ENCODE data around the gene HIGD1B. TPM values are rescaled to one million over a fixed set of nuclear protein-coding genes. Genes with fewer than 3 reads are reported as not detected.

HIGD1B gene
- not detected for total RNA-seq (2021; ENCODE audit: unreplicated experiment)
- not detected for polyA plus RNA-seq (2012; ENCODE audit: insufficient read length)
- not detected for Bru-seq, nascent RNA
- not detected for BruChase-seq, experiment 1, labeled RNA remaining after a 2-hour chase
- percentile 9 among the genes with signal in this experiment for BruChase-seq, experiment 2, labeled RNA remaining after a 6-hour chase
- long read RNA-seq, partial matches to known transcripts, result 0 of 1 reads
- long read RNA-seq, other reads (novel, unspliced or antisense), result 1 of 1 reads

GRCh38 chr17:44847586-44847985 lies at the start of gene HIGD1B:
HIGD1B (plus strand) TSS chr17:44847883; CDS start chr17:44848153, 270 bp downstream.
- DNase-seq (ENCODE audit: low read depth, low spot score), result no peak
- in situ Hi-C loops (cut with HindIII; ENCODE audit: low pct_unique_long_range_greater_than_20kb, low sequenced_read_pairs), result no loop called here
- no peaks in the 10 kb centered on the region for H3K27me3 ChIP-seq (ENCODE audit: control insufficient read depth, insufficient read depth, low read length)
- POLR2A ChIA-PET, result no interaction called here
- intact Hi-C loops (cut with micrococcal nuclease; ENCODE audit: unreplicated experiment), result no loop called here
- CTCF ChIA-PET, result no interaction called here
- no peak for ATAC-seq
- no peaks in the 10 kb centered on the region; the same call in 1 of the 2 replicates for H3K4me1 ChIP-seq (ENCODE audit: control insufficient read depth, insufficient read depth, low read length)
- H3K9me3 ChIP-seq (ENCODE audit: control insufficient read depth, insufficient read depth, low read depth, low read length), result no peaks in the 10 kb centered on the region
- TF ChIP-seq SIN3A (IDR thresholded peaks at IDR 0.05; ENCODE audit: borderline replicate concordance, insufficient read depth, low read depth, low read length), result no peak
- TF ChIP-seq POLR2AphosphoS5 (IDR thresholded peaks at IDR 0.05; ENCODE audit: low read depth, low read length), result no peak
- no peak for TF ChIP-seq CTCF (IDR thresholded peaks at IDR 0.05)
- TF ChIP-seq TCF7L2 (IDR thresholded peaks at IDR 0.05; ENCODE audit: low read depth, low read length), result no peak
- TF ChIP-seq REST (IDR thresholded peaks at IDR 0.05; ENCODE audit: insufficient read depth in 1 of 2, low read depth in 2 of 2, low read length in 1 of 2), result no peak
- no peak within 1 kb of the TSS for H3K27ac ChIP-seq (ENCODE audit: low read length)
- no TSS peak for BruUV-seq (replicated peaks)
- H3K36me3 ChIP-seq (ENCODE audit: control insufficient read depth, insufficient read depth, low read length), result no peaks in the 10 kb centered on the region; the same call in 1 of the 2 replicates
- no peak within 1 kb of the TSS for H3K4me3 ChIP-seq (ENCODE audit: low read depth in 2 of 2, low read length in 2 of 2)

- intact Hi-C loops (cut with micrococcal nuclease; ENCODE audit: unreplicated experiment) (no loop called here), in situ Hi-C loops (cut with HindIII; ENCODE audit: low pct_unique_long_range_greater_than_20kb, low sequenced_read_pairs) (no loop called here)
- DNase-seq (ENCODE audit: low read depth, low spot score) (no peak), ATAC-seq (no peak)
- no peaks in the 10 kb centered on the region for H3K9me3 ChIP-seq (ENCODE audit: control insufficient read depth, insufficient read depth, low read depth, low read length)
- ChIA-PET POLR2A (no interaction called here), CTCF (interaction anchor here (0.8 kb wide), 1 partner anchor 19 kb away, joined by 3 read pairs; no protein-coding TSS in a partner anchor)
- H3K36me3 ChIP-seq (ENCODE audit: control insufficient read depth, insufficient read depth, low read length), result peaks cover 5% of the 10 kb centered on the region; the same call in 1 of the 2 replicates
- no peaks in the 10 kb centered on the region for H3K27me3 ChIP-seq (ENCODE audit: control insufficient read depth, insufficient read depth, low read length)
- H3K4me1 ChIP-seq (ENCODE audit: control insufficient read depth, insufficient read depth, low read length), result peaks cover 36% of the 10 kb centered on the region
- no TSS peak for BruUV-seq (replicated peaks)
- peak overlapping the region; percentile 40; the same call in 1 of the 2 replicates for H3K27ac ChIP-seq (ENCODE audit: low read length)
- TF ChIP-seq SIN3A (IDR thresholded peaks at IDR 0.05; ENCODE audit: borderline replicate concordance, insufficient read depth, low read depth, low read length), result no peak
- no peak for TF ChIP-seq POLR2AphosphoS5 (IDR thresholded peaks at IDR 0.05; ENCODE audit: low read depth, low read length)
- no peak for TF ChIP-seq CTCF (IDR thresholded peaks at IDR 0.05)
- TF ChIP-seq TCF7L2 (IDR thresholded peaks at IDR 0.05; ENCODE audit: low read depth, low read length), result no peak
- TF ChIP-seq REST (IDR thresholded peaks at IDR 0.05; ENCODE audit: insufficient read depth in 1 of 2, low read depth in 2 of 2, low read length in 1 of 2), result no peak
- no peak overlapping the region for H3K4me3 ChIP-seq (ENCODE audit: low read depth in 2 of 2, low read length in 2 of 2)
Observed at GRCh38 chr17:44798356-44798755, 49.3 kb upstream of the HIGD1B start.

All from Panc1 (cell line).